Liver (tissue), 9 donors: ENCODE data around the gene TAMALIN. TPM values are rescaled to one million over a fixed set of nuclear protein-coding genes. Genes with fewer than 3 reads are reported as not detected.

Experiments
- DNase-seq: peaks from one replicate; pipeline ENCODE4 v3.0.0-alpha.2; 2017; ENCODE audit warnings: low spot score
- H3K27ac ChIP-seq, 2 donors: one replicate each; pipeline ENCODE4 v1.7.0; 2013; ENCODE audit warnings: inconsistent platforms in 2 of 2, low read length in 2 of 2, control low read depth in 1 of 2, low read depth in 1 of 2, mild to moderate bottlenecking in 1 of 2
- H3K27me3 ChIP-seq, 4 donors: one replicate each; pipeline versions ENCODE4 v1.6.1 to v1.7.0; 2013; ENCODE audit warnings: low read length in 3 of 4, inconsistent platforms in 1 of 4, mild to moderate bottlenecking in 1 of 4, moderate library complexity in 1 of 4; ENCODE audit not compliant: control insufficient read depth in 4 of 4, insufficient read depth in 4 of 4
- H3K36me3 ChIP-seq, 4 donors: one replicate each; pipeline versions ENCODE4 v1.6.1 to v1.7.0; 2013; ENCODE audit warnings: low read length in 3 of 4, mild to moderate bottlenecking in 3 of 4, low read depth in 1 of 4, moderate library complexity in 1 of 4; ENCODE audit not compliant: control insufficient read depth in 4 of 4, insufficient read depth in 3 of 4
- H3K4me1 ChIP-seq, 4 donors: one replicate each; pipeline versions ENCODE4 v1.6.1 to v1.7.0; 2013; ENCODE audit warnings: low read length in 3 of 4, mild to moderate bottlenecking in 3 of 4, moderate library complexity in 1 of 4; ENCODE audit not compliant: control insufficient read depth in 4 of 4, insufficient read depth in 4 of 4
- H3K4me3 ChIP-seq, 3 donors: one replicate each; pipeline versions ENCODE4 v1.6.1 to v1.7.0; 2013; ENCODE audit warnings: low read length in 3 of 3, control low read depth in 1 of 3, low read depth in 1 of 3, mild to moderate bottlenecking in 1 of 3
- H3K9ac ChIP-seq, 2 donors: one replicate each; pipeline ENCODE4 v1.7.0; 2013; ENCODE audit warnings: low read length in 2 of 2, mild to moderate bottlenecking in 2 of 2, moderate library complexity in 2 of 2, control low read depth in 1 of 2, low read depth in 1 of 2
- H3K9me3 ChIP-seq, 4 donors: one replicate each; pipeline versions ENCODE4 v1.6.1 to v1.7.0; 2013; ENCODE audit warnings: low read length in 3 of 4; ENCODE audit not compliant: control insufficient read depth in 4 of 4
- ATF3 ChIP-seq: IDR thresholded peaks from 2 replicates; pipeline ENCODE4 v1.6.1; 2016; ENCODE audit warnings: antibody characterized with exemption
- CTCF ChIP-seq: fragments of 150-350 bp; IDR thresholded peaks from 2 replicates; pipeline ENCODE4 v1.5.1; 2017; ENCODE audit warnings: improper control_type of control experiment, low read depth, low read length; ENCODE audit not compliant: missing input control
- EGR1 ChIP-seq, 2 donors: IDR thresholded peaks; 2 replicates each; pipeline ENCODE4 v1.6.1; 2016 to 2018; ENCODE audit warnings: antibody characterized with exemption in 2 of 2, low read depth in 2 of 2
- FOXA1 ChIP-seq: IDR thresholded peaks from 2 replicates; pipeline ENCODE4 v1.6.1; 2016; ENCODE audit warnings: antibody characterized with exemption
- FOXA2 ChIP-seq: IDR thresholded peaks from 2 replicates; pipeline ENCODE4 v1.6.1; 2016; ENCODE audit warnings: antibody characterized with exemption
- GABPA ChIP-seq, 2 donors: IDR thresholded peaks in 1 of 2; conservative IDR thresholded peaks in 1 of 2; 2 replicates each; pipeline ENCODE4 v1.6.1; 2016; ENCODE audit warnings: antibody characterized with exemption in 2 of 2, mild to moderate bottlenecking in 1 of 2, moderate library complexity in 1 of 2
- HNF4A ChIP-seq, 2 donors: conservative IDR thresholded peaks; 2 replicates each; pipeline ENCODE4 v1.6.1; 2016; ENCODE audit warnings: antibody characterized with exemption in 2 of 2, mild to moderate bottlenecking in 2 of 2
- HNF4G ChIP-seq: IDR thresholded peaks from 2 replicates; pipeline ENCODE4 v1.6.1; 2016; ENCODE audit warnings: antibody characterized with exemption
- JUND ChIP-seq, 2 donors: IDR thresholded peaks; 2 replicates each; pipeline ENCODE4 v1.6.1; 2016; ENCODE audit warnings: antibody characterized with exemption in 2 of 2
- MAX ChIP-seq: IDR thresholded peaks from 2 replicates; pipeline ENCODE4 v1.6.1; 2016; ENCODE audit warnings: antibody characterized with exemption
- NR2F2 ChIP-seq: IDR thresholded peaks from 2 replicates; pipeline ENCODE4 v1.6.1; 2016; ENCODE audit warnings: antibody characterized with exemption
- RAD21 ChIP-seq, 2 donors: IDR thresholded peaks; 2 replicates each; pipeline ENCODE4 v1.6.1; 2016; ENCODE audit warnings: antibody characterized with exemption in 2 of 2, mild to moderate bottlenecking in 2 of 2
- REST ChIP-seq: IDR thresholded peaks from 2 replicates; pipeline ENCODE4 v1.6.1; 2016; ENCODE audit warnings: antibody characterized with exemption, mild to moderate bottlenecking
- RXRA ChIP-seq, 2 donors: IDR thresholded peaks; 2 replicates each; pipeline ENCODE4 v1.6.1; 2017 to 2018; ENCODE audit warnings: antibody characterized with exemption in 2 of 2, mild to moderate bottlenecking in 1 of 2
- SP1 ChIP-seq: IDR thresholded peaks from 2 replicates; pipeline ENCODE4 v1.6.1; 2018; ENCODE audit warnings: antibody characterized with exemption, mild to moderate bottlenecking
- TAF1 ChIP-seq: conservative IDR thresholded peaks from 2 replicates; pipeline ENCODE4 v1.6.1; 2016; ENCODE audit warnings: antibody characterized with exemption, mild to moderate bottlenecking
- YY1 ChIP-seq: IDR thresholded peaks from 2 replicates; pipeline ENCODE4 v1.6.1; 2016; ENCODE audit warnings: antibody characterized with exemption, mild to moderate bottlenecking
- ZBTB33 ChIP-seq: IDR thresholded peaks from 2 replicates; pipeline ENCODE4 v1.6.1; 2016; ENCODE audit warnings: antibody characterized with exemption
- WGBS: extraction: QIAGEN DNeasy Blood & Tissue Kit; methylation state at CpG from one replicate; pipeline ENCODE4 v1.1.7; 2013; 5-methylcytosine and 5-hydroxymethylcytosine counted together
- polyA plus RNA-seq, 2 donors: library from polyadenylated mRNA; stranded (reverse) in 1 of 2; unstranded in 1 of 2; fragments of 200-250 nt in 1 of 2; fragments of >200 nt in 1 of 2; fragmentation: Nextera tagmentation in 1 of 2; extraction: Ambion mirVana in 1 of 2; gene quantifications; one replicate each; pipeline versions ENCODE4 v1.2.1 to v1.2.3, GENCODE V29; 2013 to 2015
- total RNA-seq, 2 donors: library from RNA; depleted of rRNA; stranded (reverse); fragments of >200 nt; gene quantifications; one replicate each; pipeline ENCODE4 v1.2.3, GENCODE V29; 2014
- donor health status: healthy.
- donor health status: healthy.
- donor health status: healthy.
- donor health status: healthy.
- donor health status: healthy.

Gene TAMALIN
- total and polyA plus RNA-seq, 4 donors: 1.1 to 9.9 (median 2.5) TPM

GRCh38 chr12:52059582-52060497, 53.1 kb downstream of the TAMALIN start (continued):
- no peak for TF ChIP-seq ZBTB33
- TF ChIP-seq MAX: no peak

GRCh38 chr12:52060498-52061177, 53.9 kb downstream of the TAMALIN start:
- Histone ChIP-seq H3K27me3 (no peaks in the 10 kb centered on the region), H3K9me3 (no peaks in the 10 kb centered on the region), H3K9ac (no peak overlapping the region), H3K4me1 (no peaks in the 10 kb centered on the region), H3K36me3 (peaks cover 0 to 11% (median 3%) of the 10 kb centered on the region in 4 donors), H3K4me3 (no peak overlapping the region), H3K27ac (no peak overlapping the region)
- 83% methylated on average over 14 of the region's 14 CpGs for WGBS
- no peak for DNase-seq
- TF ChIP-seq SP1 (no peak), YY1 (no peak), FOXA2 (no peak), FOXA1 (no peak), RXRA (IDR thresholded peaks at IDR 0.05) (no peak), TAF1 (no peak), HNF4A (conservative IDR thresholded peaks at IDR 0.05) (no peak), JUND (IDR thresholded peaks at IDR 0.05) (no peak), CTCF (no peak), NR2F2 (no peak), ATF3 (no peak), ZBTB33 (no peak), RAD21 (IDR thresholded peaks at IDR 0.05) (no peak), GABPA (IDR thresholded peaks at IDR 0.05 in 1 of 2, conservative IDR thresholded peaks at IDR 0.05 in 1 of 2) (no peak), REST (no peak), HNF4G (no peak), MAX (no peak), EGR1 (IDR thresholded peaks at IDR 0.05; ENCODE audit: low read depth in 2 of 2) (no peak)
